ENCODE measurements around the gene CNKSR3. TPM values are rescaled to one million over a fixed set of nuclear protein-coding genes. Genes with fewer than 3 reads are reported as not detected.

Gene CNKSR3
- total and polyA plus RNA-seq, 2 experiments from 2014 or later: 1.9 to 5.7 TPM

DNA sequence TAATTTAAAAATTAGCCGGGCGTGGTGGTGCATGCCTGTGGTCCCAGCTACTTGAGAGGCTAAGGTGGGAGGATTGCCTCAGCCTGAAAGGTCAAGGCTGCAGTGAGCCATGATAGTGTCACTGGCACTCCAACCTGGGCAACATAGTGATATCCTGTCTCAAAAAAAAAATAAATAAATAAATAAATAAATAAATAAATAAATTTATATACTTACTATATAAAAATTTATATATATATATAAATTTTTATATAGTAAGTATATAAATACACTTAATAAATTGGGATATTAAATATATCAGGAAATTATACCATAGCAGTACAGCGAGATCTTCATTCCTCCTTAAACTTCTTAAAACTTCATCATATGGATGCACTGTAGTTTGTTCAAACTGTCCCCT, 130.9 kb downstream of the CNKSR3 start (continued):
- TF ChIP-seq, protein P1, sequence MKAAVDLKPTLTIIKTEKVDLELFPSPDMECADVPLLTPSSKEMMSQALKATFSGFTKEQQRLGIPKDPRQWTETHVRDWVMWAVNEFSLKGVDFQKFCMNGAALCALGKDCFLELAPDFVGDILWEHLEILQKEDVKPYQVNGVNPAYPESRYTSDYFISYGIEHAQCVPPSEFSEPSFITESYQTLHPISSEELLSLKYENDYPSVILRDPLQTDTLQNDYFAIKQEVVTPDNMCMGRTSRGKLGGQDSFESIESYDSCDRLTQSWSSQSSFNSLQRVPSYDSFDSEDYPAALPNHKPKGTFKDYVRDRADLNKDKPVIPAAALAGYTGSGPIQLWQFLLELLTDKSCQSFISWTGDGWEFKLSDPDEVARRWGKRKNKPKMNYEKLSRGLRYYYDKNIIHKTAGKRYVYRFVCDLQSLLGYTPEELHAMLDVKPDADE (IDR thresholded peaks at IDR 0.05): no peak
- TF ChIP-seq EZH2 (IDR thresholded peaks at IDR 0.05; ENCODE audit: low read depth, unreplicated experiment) (no peak), ZNF114 (CRISPR knock-in tag; IDR thresholded peaks at IDR 0.05) (no peak), STAT1 (IDR thresholded peaks at IDR 0.05; ENCODE audit: unreplicated experiment) (no peak), ZNF331 (CRISPR knock-in tag; IDR thresholded peaks at IDR 0.05; ENCODE audit: low read depth) (no peak), NANOG (IDR thresholded peaks at IDR 0.05; ENCODE audit: borderline replicate concordance) (no peak)
- TF ChIP-seq, protein P2, sequence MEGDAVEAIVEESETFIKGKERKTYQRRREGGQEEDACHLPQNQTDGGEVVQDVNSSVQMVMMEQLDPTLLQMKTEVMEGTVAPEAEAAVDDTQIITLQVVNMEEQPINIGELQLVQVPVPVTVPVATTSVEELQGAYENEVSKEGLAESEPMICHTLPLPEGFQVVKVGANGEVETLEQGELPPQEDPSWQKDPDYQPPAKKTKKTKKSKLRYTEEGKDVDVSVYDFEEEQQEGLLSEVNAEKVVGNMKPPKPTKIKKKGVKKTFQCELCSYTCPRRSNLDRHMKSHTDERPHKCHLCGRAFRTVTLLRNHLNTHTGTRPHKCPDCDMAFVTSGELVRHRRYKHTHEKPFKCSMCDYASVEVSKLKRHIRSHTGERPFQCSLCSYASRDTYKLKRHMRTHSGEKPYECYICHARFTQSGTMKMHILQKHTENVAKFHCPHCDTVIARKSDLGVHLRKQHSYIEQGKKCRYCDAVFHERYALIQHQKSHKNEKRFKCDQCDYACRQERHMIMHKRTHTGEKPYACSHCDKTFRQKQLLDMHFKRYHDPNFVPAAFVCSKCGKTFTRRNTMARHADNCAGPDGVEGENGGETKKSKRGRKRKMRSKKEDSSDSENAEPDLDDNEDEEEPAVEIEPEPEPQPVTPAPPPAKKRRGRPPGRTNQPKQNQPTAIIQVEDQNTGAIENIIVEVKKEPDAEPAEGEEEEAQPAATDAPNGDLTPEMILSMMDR (conservative IDR thresholded peaks at IDR 0.05; ENCODE audit: low read depth in 2 of 2): no peak

DNA sequence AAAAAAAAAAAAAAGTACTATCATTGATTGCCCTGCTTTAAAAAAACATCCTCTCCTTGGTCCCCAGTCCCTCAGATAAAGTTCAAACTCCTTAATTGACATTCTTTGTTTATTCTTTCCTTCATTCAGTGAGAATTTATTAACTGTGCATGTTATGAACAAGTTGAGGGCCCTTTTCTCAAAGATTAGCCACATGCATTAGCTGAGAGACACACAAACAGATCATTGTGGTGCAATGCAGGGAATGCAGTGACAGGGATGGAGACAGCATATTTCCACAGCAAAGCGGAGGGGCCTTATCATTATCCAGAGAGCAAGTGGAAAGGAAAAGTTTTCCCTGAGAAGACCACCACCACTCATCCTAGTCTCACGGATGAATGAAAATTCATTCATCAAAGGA, 132.0 kb downstream of the CNKSR3 start:
- no peak overlapping the region for H3K4me3 Mint-ChIP-seq
- no peaks in the 10 kb centered on the region for H3K9me3 Mint-ChIP-seq
- no peaks in the 10 kb centered on the region for H3K79me2 ChIP-seq (replicated peaks; ENCODE audit: insufficient read depth)
- H3K36me3 ChIP-seq (ENCODE audit: insufficient read depth): no peaks in the 10 kb centered on the region
- H3K4me3 ChIP-seq: no peak overlapping the region
- no peaks in the 10 kb centered on the region for H3K27me3 ChIP-seq (ENCODE audit: insufficient read depth)
- H2AFZ ChIP-seq: no peak overlapping the region
- H3K9me2 ChIP-seq (ENCODE audit: insufficient read depth): no peaks in the 10 kb centered on the region
- no peak overlapping the region for H3K4me2 ChIP-seq
- no peaks in the 10 kb centered on the region for H4K20me1 ChIP-seq (replicated peaks; ENCODE audit: insufficient read depth)
- peaks cover 9% of the 10 kb centered on the region for H3K4me1 Mint-ChIP-seq
- no peak overlapping the region for H3K27ac Mint-ChIP-seq
- no peak for DNase-seq (ENCODE audit: low spot score)
- H3K36me3 Mint-ChIP-seq (ENCODE audit: low read depth): no peaks in the 10 kb centered on the region
- ATAC-seq: no peak
- H3K27ac ChIP-seq (ENCODE audit: low read depth): no peak overlapping the region
- H3K27me3 Mint-ChIP-seq (ENCODE audit: insufficient read depth, low read depth, poor library complexity): peaks cover 2% of the 10 kb centered on the region
- H3F3A ChIP-seq (replicated peaks; ENCODE audit: low read depth): no peaks in the 10 kb centered on the region
- H3K4me1 ChIP-seq (ENCODE audit: insufficient read depth): no peaks in the 10 kb centered on the region
- TF ChIP-seq NANOG (IDR thresholded peaks at IDR 0.05; ENCODE audit: borderline replicate concordance) (no peak), POLR2AphosphoS5 (IDR thresholded peaks at IDR 0.05; ENCODE audit: low read depth) (no peak), ZNF114 (CRISPR knock-in tag; IDR thresholded peaks at IDR 0.05) (no peak), CREB1 (CRISPR knock-in tag; IDR thresholded peaks at IDR 0.05; ENCODE audit: low read depth) (no peak), JUNB (IDR thresholded peaks at IDR 0.05; ENCODE audit: unreplicated experiment) (no peak), EZH2phosphoT487 (IDR thresholded peaks at IDR 0.05; ENCODE audit: unreplicated experiment) (no peak), EZH2 (IDR thresholded peaks at IDR 0.05; ENCODE audit: low read depth, unreplicated experiment) (no peak)
- TF ChIP-seq, protein P3, sequence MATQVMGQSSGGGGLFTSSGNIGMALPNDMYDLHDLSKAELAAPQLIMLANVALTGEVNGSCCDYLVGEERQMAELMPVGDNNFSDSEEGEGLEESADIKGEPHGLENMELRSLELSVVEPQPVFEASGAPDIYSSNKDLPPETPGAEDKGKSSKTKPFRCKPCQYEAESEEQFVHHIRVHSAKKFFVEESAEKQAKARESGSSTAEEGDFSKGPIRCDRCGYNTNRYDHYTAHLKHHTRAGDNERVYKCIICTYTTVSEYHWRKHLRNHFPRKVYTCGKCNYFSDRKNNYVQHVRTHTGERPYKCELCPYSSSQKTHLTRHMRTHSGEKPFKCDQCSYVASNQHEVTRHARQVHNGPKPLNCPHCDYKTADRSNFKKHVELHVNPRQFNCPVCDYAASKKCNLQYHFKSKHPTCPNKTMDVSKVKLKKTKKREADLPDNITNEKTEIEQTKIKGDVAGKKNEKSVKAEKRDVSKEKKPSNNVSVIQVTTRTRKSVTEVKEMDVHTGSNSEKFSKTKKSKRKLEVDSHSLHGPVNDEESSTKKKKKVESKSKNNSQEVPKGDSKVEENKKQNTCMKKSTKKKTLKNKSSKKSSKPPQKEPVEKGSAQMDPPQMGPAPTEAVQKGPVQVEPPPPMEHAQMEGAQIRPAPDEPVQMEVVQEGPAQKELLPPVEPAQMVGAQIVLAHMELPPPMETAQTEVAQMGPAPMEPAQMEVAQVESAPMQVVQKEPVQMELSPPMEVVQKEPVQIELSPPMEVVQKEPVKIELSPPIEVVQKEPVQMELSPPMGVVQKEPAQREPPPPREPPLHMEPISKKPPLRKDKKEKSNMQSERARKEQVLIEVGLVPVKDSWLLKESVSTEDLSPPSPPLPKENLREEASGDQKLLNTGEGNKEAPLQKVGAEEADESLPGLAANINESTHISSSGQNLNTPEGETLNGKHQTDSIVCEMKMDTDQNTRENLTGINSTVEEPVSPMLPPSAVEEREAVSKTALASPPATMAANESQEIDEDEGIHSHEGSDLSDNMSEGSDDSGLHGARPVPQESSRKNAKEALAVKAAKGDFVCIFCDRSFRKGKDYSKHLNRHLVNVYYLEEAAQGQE (IDR thresholded peaks at IDR 0.05; ENCODE audit: unreplicated experiment): no peak
- TF ChIP-seq, protein P2 (conservative IDR thresholded peaks at IDR 0.05; ENCODE audit: low read depth in 2 of 2): no peak

Measured in GM23338 (cell line).